ENCODE results near the gene CEP112. TPM values are rescaled to one million over a fixed set of nuclear protein-coding genes. Genes with fewer than 3 reads are reported as not detected.

Gene CEP112
- polyA plus RNA-seq, 1 donor from 2014 or later: 6.0 TPM

DNA sequence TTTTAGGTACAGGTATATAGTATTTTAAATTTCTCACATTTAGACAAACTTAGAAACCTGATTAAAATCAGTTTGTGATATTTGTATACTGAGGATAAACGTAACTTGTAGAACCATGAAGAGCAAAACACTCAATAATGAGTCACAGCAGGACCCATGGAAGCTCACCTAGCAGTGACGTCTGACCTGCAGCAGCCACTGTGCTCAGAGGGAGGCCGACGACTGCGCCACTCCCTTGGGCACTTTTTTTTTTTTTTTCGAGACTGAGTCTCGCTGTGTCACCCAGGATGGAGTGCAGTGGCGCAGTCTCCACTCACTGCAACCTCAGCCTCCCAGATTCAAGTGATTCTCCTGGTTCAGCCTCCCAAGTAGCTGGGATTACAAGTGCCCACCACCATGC is 524.3 kb downstream of the CEP112 start:
- Histone ChIP-seq H3K4me2 (ENCODE audit: low read length) (no peak overlapping the region), H3F3A (ENCODE audit: insufficient read depth, low read length, poor library complexity, severe bottlenecking) (no peaks in the 10 kb centered on the region), H3K4me3 (ENCODE audit: low read length) (no peak overlapping the region), H3K27ac (ENCODE audit: low read length) (no peak overlapping the region), H3K79me2 (replicated peaks; ENCODE audit: insufficient read depth, low read length) (no peaks in the 10 kb centered on the region), H3K27me3 (ENCODE audit: insufficient read depth, low read depth, low read length) (no peaks in the 10 kb centered on the region), H3K9me2 (ENCODE audit: insufficient read depth, low read length) (no peaks in the 10 kb centered on the region), H3K36me3 (ENCODE audit: insufficient read depth, low read length) (no peaks in the 10 kb centered on the region), H3K9me3 (ENCODE audit: low read length) (no peaks in the 10 kb centered on the region), H4K20me1 (ENCODE audit: insufficient read depth) (no peaks in the 10 kb centered on the region), H3K9ac (ENCODE audit: low read length) (no peak overlapping the region), H2AFZ (ENCODE audit: low read depth, low read length) (no peak overlapping the region)
- TF ChIP-seq MXI1 (conservative IDR thresholded peaks at IDR 0.05; ENCODE audit: poor library complexity, severe bottlenecking) (no peak), EP300 (conservative IDR thresholded peaks at IDR 0.05; ENCODE audit: poor library complexity, severe bottlenecking) (no peak), RAD21 (conservative IDR thresholded peaks at IDR 0.05) (no peak), TAF1 (IDR thresholded peaks at IDR 0.05; ENCODE audit: low read depth) (no peak), SMC3 (conservative IDR thresholded peaks at IDR 0.05; ENCODE audit: poor library complexity) (no peak), EZH2 (IDR thresholded peaks at IDR 0.05; ENCODE audit: borderline replicate concordance, insufficient read depth, low read length, poor library complexity, severe bottlenecking) (no peak), POLR2AphosphoS5 (IDR thresholded peaks at IDR 0.05) (no peak)
- TF ChIP-seq, protein P1, sequence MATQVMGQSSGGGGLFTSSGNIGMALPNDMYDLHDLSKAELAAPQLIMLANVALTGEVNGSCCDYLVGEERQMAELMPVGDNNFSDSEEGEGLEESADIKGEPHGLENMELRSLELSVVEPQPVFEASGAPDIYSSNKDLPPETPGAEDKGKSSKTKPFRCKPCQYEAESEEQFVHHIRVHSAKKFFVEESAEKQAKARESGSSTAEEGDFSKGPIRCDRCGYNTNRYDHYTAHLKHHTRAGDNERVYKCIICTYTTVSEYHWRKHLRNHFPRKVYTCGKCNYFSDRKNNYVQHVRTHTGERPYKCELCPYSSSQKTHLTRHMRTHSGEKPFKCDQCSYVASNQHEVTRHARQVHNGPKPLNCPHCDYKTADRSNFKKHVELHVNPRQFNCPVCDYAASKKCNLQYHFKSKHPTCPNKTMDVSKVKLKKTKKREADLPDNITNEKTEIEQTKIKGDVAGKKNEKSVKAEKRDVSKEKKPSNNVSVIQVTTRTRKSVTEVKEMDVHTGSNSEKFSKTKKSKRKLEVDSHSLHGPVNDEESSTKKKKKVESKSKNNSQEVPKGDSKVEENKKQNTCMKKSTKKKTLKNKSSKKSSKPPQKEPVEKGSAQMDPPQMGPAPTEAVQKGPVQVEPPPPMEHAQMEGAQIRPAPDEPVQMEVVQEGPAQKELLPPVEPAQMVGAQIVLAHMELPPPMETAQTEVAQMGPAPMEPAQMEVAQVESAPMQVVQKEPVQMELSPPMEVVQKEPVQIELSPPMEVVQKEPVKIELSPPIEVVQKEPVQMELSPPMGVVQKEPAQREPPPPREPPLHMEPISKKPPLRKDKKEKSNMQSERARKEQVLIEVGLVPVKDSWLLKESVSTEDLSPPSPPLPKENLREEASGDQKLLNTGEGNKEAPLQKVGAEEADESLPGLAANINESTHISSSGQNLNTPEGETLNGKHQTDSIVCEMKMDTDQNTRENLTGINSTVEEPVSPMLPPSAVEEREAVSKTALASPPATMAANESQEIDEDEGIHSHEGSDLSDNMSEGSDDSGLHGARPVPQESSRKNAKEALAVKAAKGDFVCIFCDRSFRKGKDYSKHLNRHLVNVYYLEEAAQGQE (IDR thresholded peaks at IDR 0.05; ENCODE audit: borderline replicate concordance): no peak
- TF ChIP-seq, protein P2, sequence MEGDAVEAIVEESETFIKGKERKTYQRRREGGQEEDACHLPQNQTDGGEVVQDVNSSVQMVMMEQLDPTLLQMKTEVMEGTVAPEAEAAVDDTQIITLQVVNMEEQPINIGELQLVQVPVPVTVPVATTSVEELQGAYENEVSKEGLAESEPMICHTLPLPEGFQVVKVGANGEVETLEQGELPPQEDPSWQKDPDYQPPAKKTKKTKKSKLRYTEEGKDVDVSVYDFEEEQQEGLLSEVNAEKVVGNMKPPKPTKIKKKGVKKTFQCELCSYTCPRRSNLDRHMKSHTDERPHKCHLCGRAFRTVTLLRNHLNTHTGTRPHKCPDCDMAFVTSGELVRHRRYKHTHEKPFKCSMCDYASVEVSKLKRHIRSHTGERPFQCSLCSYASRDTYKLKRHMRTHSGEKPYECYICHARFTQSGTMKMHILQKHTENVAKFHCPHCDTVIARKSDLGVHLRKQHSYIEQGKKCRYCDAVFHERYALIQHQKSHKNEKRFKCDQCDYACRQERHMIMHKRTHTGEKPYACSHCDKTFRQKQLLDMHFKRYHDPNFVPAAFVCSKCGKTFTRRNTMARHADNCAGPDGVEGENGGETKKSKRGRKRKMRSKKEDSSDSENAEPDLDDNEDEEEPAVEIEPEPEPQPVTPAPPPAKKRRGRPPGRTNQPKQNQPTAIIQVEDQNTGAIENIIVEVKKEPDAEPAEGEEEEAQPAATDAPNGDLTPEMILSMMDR (IDR thresholded peaks at IDR 0.05; ENCODE audit: poor library complexity, severe bottlenecking): no peak

DNA sequence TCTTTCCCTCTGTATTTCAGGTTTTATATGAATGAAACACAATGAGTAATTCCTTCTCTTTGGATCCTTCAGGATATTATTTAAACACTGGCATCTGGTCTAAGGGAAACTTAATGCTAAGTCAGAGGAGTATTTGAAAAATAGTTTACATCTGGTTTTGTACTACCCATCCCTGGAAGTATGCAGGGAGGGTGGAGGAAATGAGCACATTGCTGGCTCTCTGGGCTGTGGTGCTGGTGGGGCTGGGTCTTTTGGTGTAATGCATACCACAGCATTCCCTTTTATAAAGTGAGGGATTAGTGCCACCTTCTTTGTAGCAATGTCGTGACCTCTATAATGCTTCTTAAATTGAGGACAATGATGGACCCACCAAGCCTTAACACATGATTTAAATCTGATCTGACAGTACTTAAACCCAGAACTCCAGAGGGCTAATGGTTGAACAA is 525.0 kb downstream of the CEP112 start:
- H3K36me3 ChIP-seq (ENCODE audit: insufficient read depth, low read length): no peaks in the 10 kb centered on the region
- TF ChIP-seq EP300 (conservative IDR thresholded peaks at IDR 0.05; ENCODE audit: poor library complexity, severe bottlenecking) (no peak), EZH2 (IDR thresholded peaks at IDR 0.05; ENCODE audit: borderline replicate concordance, insufficient read depth, low read length, poor library complexity, severe bottlenecking) (no peak), POLR2AphosphoS5 (IDR thresholded peaks at IDR 0.05) (no peak), TAF1 (IDR thresholded peaks at IDR 0.05; ENCODE audit: low read depth) (no peak), SMC3 (conservative IDR thresholded peaks at IDR 0.05; ENCODE audit: poor library complexity) (no peak), RAD21 (conservative IDR thresholded peaks at IDR 0.05) (no peak), MXI1 (conservative IDR thresholded peaks at IDR 0.05; ENCODE audit: poor library complexity, severe bottlenecking) (no peak)
- TF ChIP-seq, protein P2 (IDR thresholded peaks at IDR 0.05; ENCODE audit: poor library complexity, severe bottlenecking): no peak
- TF ChIP-seq, protein P1 (IDR thresholded peaks at IDR 0.05; ENCODE audit: borderline replicate concordance): no peak
- H3K4me3 ChIP-seq (ENCODE audit: low read length): no peak overlapping the region
- no peak overlapping the region for H3K9ac ChIP-seq (ENCODE audit: low read length)
- H3K79me2 ChIP-seq (replicated peaks; ENCODE audit: insufficient read depth, low read length): no peaks in the 10 kb centered on the region
- H3K27ac ChIP-seq (ENCODE audit: low read length): no peak overlapping the region
- H4K20me1 ChIP-seq (ENCODE audit: insufficient read depth): no peaks in the 10 kb centered on the region
- H3K9me2 ChIP-seq (ENCODE audit: insufficient read depth, low read length): no peaks in the 10 kb centered on the region
- H3K9me3 ChIP-seq (ENCODE audit: low read length): no peaks in the 10 kb centered on the region
- no peaks in the 10 kb centered on the region for H3F3A ChIP-seq (ENCODE audit: insufficient read depth, low read length, poor library complexity, severe bottlenecking)
- H3K27me3 ChIP-seq (ENCODE audit: insufficient read depth, low read depth, low read length): no peaks in the 10 kb centered on the region
- H3K4me2 ChIP-seq (ENCODE audit: low read length): no peak overlapping the region
- no peak overlapping the region for H2AFZ ChIP-seq (ENCODE audit: low read depth, low read length)

Data from neural cell (in vitro differentiated cells).